HG03457 (cell line): Measurements from ENCODE around the gene FAM83E.

Experiments used
- ATAC-seq: cut with Tn5 transposase; IDR thresholded peaks from one replicate; pipeline ENCODE4 v1.9.1; 2021; ENCODE audit warnings: moderate number of reproducible peaks; ENCODE audit not compliant: unreplicated experiment

Gene FAM83E

GRCh38 chr19:48613852-48614435 is 932 bp downstream of the FAM83E start:
- no peak for ATAC-seq

GRCh38 chr19:48613024-48613851 is 1.6 kb downstream of the FAM83E start:
- no peak for ATAC-seq

GRCh38 chr19:48611872-48612271 is 3.0 kb downstream of the FAM83E start:
- ATAC-seq = no peak

GRCh38 chr19:48609571-48610108 is 5.2 kb downstream of the FAM83E start:
- ATAC-seq = no peak

- ATAC-seq = no peak
Observed at GRCh38 chr19:48608798-48609263, 6.0 kb downstream of the FAM83E start.

GRCh38 chr19:48607359-48607755 is 7.5 kb downstream of the FAM83E start:
- ATAC-seq = no peak

GRCh38 chr19:48606463-48607358 is 8.2 kb downstream of the FAM83E start, which contains the start of gene SPACA4:
Gene SPACA4 (plus strand): TSS chr19:48606742. CDS start chr19:48606979, 237 bp downstream.
- no peak for ATAC-seq

- no peak for ATAC-seq
Observed at GRCh38 chr19:48603850-48604249, 11.0 kb downstream of the FAM83E start.

GRCh38 chr19:48603449-48603848 is 11.4 kb downstream of the FAM83E start:
- no peak for ATAC-seq

- ATAC-seq = no peak
Observed at GRCh38 chr19:48603001-48603400, 11.9 kb downstream of the FAM83E start.

- no peak for ATAC-seq
Observed at GRCh38 chr19:48600679-48601417, 14.0 kb downstream of the FAM83E start.

GRCh38 chr19:48598996-48599700 is 15.7 kb downstream of the FAM83E start:
- ATAC-seq = no peak

- ATAC-seq = no peak
Observed at GRCh38 chr19:48596679-48597465, 18.0 kb downstream of the FAM83E start.

- no peak for ATAC-seq
Observed at GRCh38 chr19:48596237-48596636, 18.6 kb downstream of the FAM83E start.

GRCh38 chr19:48595833-48596232 is 19.0 kb downstream of the FAM83E start:
- ATAC-seq = no peak

- no peak for ATAC-seq
Observed at GRCh38 chr19:48595171-48595570, 19.7 kb downstream of the FAM83E start.

GRCh38 chr19:48591021-48591420 is 23.9 kb downstream of the FAM83E start:
- no peak for ATAC-seq

GRCh38 chr19:48588670-48589401 is 26.0 kb downstream of the FAM83E start:
- ATAC-seq = no peak
